Amniotic epithelial cell (primary cell): Measurements from ENCODE around the gene AVP.

Experiments used
- DNase-seq: peaks from one replicate; pipeline ENCODE4 v3.0.0-alpha.2; 2010; ENCODE audit warnings: low read depth

The AVP gene

GRCh38 chr20:3109350-3110302 lies 25.1 kb upstream of the AVP start:
- DNase-seq = no peak

DNA sequence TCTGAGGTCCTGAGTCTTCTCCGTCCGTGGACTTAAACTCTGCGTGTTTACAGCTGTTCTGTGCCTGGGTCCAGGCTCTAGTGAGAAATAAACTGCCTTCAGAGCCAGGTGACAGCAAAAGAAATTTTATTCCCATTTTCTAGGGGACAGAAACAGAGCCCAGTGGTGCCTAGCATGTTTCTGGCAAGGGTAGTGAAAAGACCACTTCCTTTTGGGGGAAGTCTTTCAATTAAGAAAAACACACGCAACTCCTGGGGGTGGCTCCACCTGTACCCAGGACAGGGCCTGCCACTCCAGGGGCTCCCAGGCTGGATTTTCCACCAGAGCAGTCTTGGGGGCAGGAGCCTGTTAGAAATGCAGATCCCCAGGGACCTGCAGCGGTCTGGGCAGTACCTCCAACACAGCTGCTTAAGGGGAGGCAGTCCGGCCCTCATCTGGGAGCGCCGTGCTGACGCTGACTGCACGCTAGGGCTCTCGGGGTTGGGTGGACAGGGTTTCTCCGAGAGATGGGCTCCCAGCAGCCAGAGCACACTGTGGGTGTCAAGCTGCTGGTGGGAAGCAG lies 23.0 kb upstream of the AVP start:
- no peak for DNase-seq

DNA sequence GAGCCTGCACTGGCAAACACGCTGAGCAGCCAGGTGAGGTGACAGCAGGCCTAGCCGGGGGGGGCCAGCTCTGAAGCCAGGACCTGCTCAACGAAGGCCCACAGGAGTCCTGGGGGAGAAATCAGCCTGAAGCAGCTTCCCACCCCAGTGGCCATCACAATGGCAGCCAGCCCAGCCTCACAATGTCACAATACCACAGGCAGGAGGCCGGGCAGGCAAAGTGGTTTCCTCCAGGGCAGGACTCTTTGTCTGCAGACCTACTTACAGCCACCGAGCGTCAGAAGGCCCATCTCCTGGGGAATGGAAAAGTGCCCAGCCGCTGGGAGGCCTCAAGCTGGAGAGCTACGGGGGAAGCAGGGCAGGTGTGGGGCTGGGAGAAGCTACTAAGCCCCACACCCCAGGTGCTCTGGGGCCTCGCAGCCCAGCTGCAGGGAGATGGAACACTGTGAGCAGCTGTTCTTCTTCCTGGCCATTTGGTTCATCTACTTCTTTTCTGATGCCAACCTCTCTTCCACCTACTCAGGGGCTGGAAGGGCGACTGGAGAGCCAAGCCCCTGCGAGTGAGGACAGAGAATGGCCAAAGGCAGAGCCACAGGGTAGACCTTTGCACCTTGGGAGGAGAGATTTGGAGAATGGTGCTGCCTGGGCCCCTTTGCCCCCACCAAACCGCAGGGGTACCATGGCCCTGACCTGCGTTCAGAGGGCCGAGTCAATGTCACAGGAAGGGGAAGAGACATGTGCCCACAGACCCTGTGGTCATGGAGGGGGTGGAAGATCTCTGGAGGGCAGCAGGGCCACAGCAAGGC lies 22.3 kb upstream of the AVP start:
- no peak for DNase-seq

DNA sequence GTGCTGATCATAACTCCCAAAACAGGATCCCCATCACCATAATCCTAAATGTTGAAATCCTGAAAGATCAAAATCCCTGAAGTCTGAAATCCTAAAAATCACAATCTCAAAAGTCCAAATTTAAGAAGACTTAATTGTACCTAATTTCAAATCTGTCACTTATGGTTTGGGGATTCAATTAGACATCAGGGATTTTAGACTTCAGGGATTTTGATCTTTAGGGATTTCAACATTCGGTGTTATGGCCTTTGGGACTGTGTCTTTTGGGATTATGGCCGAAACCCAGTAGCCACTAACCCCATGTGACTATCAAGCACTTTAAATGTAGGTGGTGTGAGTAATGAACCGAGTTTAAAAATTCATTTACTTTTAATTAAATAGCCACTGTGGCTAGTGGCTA lies 21.7 kb upstream of the AVP start:
- DNase-seq = no peak

- DNase-seq = no peak
Measured at GRCh38 chr20:3105256-3106137, 21.0 kb upstream of the AVP start.

GRCh38 chr20:3103369-3104032 lies 19.0 kb upstream of the AVP start:
- DNase-seq = peak; percentile 22

- DNase-seq = no peak
Measured at GRCh38 chr20:3102575-3103368, 18.2 kb upstream of the AVP start.

DNA sequence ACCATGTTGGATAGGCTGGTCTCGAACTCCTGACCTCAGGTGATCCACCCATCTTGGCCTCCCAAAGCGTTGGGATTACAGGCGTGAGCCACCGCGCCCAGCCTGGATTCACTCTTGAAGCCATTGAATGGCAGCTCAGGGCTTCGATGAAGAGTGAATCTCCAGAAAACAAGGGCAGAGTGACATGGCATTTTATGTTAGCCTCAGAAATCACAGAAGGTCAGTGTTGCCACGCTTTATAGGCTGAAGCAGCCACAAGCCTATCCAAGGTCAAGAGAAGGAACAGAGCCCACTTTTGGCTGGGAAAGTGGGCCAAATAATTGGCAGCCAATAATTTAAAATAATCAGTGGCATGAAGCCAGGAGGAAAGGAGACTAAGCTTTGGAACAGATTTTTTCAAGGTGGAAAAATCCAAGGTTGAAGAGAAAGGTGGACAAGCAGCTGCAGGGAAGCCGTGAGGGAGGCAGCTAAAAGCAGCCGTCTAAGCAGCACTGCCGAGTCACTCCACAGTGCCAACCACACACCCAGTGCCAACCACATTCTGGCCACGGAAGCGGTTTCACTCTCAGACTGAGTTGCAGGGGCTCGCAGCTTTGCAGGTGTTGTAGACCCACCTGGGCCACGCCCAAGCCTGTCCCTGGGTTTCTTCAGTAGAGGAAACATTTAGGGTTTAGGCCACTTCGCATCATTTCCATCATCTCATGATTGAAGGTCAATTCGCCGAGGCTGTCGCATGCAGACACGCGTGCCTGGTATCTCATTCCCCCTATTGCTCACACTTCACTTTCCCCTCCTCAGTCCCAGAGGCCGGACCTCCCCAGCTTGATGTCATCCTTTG lies 17.4 kb upstream of the AVP start:
- no peak for DNase-seq

DNA sequence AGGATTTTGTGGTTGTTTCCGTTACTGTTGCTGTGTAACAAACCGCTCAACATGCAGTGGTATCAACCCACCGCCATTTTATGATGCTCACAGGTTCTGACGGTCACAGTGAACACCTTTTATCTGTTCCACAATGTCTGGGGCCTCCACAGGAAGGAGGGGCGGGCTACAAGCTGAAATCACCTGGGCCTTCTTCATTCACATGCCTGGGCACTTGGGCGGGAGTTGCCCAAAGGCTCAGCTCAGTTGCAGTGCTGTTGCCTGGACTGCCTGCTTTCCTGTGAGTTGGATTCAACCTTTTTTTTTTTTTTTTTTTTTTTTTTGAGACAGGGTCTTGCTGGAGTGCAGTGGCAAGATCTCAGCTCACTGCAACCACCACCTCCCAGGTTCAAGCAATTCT lies 16.7 kb upstream of the AVP start:
- no peak for DNase-seq

DNA sequence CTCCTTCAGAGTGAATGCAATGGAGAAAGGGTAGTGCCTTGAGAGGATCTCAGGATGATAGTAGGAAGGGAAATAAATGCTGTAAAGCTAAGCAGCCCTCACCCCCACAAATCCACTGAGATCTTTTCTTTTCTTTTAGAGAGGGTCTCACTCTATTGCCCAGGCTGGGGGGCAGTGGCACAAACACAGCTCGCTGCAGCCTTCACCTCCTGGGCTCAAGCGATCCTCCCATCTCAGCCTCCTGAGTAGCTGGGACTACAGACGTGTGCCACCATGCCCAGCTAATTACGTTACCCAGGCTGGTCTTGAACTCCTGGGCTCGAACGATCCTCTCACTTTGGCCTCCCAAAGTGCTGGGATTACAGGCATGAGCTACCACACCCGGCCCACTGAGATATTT lies 16.0 kb upstream of the AVP start:
- no peak for DNase-seq

- no peak for DNase-seq
Measured at GRCh38 chr20:3094848-3095629, 10.5 kb upstream of the AVP start.

DNA sequence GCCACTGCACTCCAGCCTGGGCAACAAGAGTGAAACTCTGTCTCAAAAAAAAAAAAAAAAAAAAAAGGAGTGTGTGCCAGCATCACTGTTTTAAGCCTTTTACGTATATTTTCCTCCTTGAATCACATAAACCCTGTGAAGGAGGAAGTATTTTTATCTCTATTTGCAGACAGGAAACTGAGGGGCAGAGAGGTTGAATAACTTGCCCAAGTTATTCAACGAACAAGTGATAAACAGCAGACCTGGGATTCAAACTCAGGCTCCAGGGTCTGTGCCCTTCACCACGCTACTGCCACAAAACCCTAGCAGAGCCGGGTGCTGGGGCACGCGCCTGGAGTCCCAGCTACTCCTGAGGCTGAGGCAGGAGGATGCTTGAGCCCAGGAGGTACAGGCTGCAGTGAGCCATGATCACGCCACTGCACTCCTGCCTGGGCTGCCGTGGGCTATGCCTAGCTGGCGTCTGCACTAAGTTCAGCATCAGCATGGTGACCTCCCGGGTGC lies 9.4 kb upstream of the AVP start:
- DNase-seq = no peak

DNA sequence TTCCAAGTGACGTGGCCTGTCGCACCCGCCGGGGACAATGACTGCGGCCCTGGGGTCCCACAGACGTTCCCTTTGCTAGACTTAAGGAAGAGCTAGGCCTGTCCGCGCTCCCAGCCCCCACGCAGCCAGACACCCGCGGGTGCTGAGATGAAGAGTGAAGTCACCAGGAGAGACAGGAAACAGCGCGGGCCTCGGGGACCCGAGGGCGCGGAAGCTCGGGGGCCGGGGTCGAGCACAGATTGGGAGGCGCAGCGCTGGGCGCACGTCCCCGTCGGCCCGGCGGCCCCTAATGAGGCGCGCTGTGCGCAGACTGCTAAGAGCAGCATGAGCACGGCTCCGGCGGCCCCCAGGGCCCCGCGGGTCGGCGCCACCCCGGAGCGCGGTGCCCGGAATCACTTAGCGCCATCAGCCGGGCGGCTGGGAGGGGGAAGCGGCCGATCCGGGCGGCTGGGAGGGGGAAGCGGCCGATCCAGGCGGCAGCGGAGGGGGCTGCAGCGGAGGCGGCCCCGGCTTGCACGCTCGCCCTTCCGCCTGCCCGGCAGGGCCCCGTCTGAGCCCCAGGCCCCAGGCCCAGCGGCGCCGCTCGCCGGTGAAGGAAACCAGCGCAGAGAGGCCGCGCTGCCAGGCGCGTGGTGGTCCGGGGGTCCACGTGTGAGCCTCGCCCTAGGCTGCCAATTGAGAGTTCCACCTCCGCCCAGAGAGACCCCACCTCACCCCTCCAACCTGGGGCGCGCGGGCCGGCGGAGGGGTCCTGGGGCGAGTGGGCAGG lies 8.3 kb upstream of the AVP start:
- DNase-seq = peak; percentile 9

DNA sequence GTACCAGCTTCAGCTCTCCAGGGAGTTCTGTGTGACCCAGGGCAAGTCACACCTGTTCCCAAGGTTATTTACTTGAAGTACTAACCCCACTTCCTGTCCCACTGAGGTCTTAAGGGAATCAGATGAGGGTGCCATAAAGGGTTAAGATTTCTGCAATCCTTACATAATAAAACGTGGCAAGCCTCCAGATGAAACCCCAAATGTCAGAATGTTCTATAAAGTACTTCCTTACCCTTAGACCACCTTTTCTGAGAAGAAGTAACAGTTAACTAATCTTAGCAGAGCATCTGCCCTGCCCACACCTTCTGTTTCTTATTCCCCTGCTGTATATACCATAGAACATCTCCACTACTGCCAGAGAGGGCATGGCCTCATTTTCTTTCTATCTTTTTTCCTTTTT lies 6.0 kb upstream of the AVP start:
- no peak for DNase-seq

GRCh38 chr20:3088031-3088430 lies 3.5 kb upstream of the AVP start:
- DNase-seq = no peak

DNA sequence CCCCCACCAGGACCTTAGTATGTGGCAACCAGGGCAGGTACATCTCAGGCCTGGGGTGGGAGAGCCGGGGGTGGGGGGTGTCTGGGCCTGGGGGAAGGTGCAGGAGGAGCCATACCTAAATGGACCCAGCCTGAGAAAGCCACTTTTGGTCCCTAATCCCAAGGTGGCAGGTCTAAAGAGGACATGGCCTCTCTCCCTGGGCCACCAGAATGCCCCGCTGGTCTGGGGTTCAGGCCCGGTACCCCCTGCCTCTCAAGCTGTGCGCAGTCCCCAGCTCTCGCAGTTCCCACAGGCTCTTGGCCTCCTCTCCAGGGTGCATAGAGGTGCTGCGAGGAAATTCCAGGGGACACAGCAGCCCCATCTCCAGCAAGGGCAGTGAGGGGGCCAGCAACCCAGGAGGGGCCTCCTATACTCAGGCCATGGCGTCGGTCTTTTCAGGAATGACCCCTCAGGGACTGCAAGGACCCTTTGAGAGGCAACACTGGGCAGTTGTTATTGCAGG lies 1.1 kb upstream of the AVP start:
- no peak for DNase-seq

- DNase-seq = no peak
Measured at GRCh38 chr20:3084986-3085360, 449 bp upstream of the AVP start.
